ENCODE results near the gene PPIB.

PPIB gene

DNA sequence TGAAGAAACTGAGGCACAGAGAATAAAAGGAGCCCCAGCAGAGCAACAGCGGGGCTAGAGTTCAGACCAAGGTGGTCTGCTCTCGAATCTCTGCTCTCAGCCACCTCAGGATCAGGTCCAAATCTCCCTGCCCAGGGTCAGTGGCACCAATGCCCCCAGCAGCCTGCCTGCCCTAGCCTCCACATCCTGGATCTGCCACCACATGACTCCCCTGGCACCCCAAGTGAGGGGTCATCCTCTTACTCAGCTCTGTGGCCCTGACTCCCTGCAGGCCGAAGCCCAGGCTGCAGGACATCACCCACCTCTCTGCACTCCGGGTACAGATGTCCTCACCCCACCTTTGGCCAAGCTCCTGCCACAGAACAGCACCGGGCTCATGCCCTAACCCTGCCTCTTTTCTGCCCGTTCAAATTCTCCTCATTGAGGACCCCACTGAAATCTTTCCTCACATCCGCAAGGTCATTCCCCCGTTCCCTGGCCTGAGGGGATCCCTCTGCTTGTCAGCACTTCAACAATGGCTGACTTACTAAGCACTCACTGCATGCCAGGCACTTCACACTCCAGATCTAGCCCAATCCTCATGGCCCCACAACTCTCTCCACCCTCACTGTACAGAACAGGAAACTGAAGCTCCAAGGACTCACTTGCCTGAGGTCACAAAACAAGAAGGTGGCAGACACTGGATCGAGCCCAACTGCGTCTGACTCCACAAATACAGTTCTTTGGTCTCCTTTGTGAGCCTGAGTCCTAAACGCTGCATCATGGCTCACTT, 4.3 kb downstream of the PPIB start:
- no peak for DNase-seq (ENCODE audit: low read depth)

DNA sequence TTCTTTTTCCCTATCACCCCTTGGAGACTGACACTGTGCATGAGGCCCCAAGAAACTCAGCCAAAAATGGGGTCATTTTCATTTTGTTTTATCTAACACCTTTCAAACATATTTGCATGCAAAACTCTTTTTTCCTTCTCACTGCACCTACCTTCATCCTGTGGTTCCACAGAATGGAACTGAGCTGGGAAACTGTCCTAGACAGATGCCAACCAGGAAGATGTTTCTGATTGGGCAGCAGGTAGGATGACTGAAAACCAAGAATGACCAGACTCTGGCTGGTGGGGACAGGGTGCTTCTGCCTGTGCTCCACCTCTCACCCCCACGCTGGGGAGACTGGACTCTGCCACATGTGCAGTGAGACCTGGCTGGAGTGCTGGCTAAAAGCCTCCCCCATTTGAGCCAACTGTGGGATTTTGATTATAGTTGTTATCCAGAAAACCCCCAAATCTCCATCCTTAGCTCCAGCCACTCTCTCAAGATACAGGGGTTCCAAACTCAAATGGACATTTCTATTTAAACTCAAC, 5.2 kb downstream of the PPIB start:
- no peak for DNase-seq (ENCODE audit: low read depth)

DNA sequence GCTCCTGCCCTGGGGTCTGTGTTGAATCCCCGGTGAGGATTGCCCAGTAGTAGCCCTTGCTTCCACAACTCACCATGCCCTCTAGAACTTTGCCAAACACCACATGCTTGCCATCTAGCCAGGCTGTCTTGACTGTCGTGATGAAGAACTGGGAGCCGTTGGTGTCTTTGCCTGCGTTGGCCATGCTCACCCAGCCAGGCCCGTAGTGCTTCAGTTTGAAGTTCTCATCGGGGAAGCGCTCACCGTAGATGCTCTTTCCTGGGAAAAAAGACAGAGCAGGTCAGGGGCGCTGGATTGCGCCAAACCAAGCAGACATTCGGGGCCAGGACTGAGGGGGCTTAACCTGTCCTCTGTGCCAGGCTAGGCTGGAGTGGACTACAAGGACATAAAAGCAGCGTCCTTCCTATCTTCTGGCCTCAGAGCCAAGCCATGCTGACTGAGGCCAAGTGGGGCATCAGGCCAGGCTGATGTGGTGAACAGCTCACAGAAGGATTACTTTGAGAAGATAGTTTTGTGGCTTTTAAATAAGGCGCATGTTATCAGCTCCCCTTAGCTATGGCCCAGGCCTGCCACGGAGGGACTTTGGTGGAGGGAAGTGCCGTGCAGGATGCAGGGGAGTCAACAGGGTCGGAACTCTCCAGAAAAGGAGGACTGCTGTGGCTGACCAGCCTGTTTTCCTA, 6.0 kb downstream of the PPIB start:
- DNase-seq (ENCODE audit: low read depth), result no peak

DNA sequence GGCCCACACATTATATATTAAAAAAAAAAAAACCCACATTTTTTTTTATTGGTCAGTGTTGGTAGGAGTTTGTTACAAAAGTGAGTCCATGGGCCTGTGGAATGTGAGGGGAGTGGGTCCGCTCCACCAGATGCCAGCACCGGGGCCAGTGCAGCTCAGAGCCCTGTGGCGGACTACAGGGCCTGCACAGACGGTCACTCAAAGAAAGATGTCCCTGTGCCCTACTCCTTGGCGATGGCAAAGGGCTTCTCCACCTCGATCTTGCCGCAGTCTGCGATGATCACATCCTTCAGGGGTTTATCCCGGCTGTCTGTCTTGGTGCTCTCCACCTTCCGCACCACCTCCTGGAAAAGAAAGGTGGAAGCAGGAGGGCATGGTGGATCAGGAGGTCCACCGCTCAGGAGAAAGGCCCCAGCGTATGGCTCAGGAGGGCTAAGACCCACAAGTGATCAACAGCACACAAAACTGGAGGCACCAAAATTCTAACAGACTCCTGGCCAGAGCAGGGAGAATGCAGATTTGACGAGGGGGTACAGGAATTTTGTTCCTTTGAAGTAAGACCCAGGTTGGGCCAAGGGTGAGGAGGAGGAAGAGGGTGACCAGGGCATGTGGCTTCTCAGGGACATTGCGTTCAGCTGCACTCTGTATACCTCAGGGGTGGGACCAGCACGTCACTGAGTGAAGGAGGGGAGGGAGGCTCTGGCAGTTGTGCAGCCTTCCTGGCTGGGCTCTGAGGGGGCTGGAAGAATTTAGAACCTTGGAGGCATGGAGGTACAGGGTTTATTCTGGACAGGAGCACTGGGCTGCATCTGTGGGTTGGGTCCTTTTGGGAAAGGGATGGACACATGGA, 6.8 kb downstream of the PPIB start:
- DNase-seq (ENCODE audit: low read depth), result no peak

GRCh38 chr15:64153480-64154367, 9.1 kb downstream of the PPIB start:
- DNase-seq (ENCODE audit: low read depth), result peak; percentile 50

DNA sequence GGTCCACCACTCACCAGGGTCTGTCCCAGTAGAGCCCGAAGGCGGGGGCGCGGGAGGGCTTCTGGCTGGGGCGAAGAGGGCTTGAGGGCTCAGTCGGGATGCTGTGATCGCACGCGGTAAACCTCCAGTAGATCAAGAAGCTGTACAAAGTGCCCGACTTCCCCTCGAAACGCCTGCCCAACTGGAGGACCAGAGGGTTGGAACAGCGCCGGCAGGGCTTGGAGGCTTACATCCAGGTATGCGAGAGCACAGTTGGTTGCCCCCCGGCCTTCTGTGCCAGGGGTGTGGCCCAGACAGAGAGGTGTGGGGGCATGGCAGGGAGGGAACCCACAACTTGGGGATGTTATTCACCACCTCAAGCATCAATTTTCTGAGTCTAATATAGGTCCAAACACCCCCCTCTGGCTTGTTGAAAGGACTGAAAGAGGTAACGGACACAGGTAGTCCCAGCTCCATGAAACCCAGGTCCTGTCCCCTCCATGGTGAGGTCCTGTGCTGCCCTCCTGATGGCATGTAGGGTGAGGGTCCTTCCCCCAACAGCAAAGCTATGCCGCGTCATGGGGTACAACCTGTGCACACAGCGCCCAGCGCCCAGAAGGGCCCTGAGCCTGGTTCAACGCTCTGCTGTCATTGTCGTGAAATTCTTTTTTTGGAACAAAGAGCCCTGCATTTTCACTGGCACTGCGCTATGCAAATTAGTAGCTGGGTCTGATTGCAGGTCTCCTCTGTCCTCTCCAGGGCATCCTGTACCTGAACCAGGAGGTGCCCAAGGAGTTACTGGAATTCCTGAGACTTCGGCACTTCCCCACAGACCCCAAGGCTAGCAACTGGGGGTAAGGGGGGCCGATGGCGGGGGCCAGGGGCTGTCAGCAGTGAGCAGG, 10.1 kb downstream of the PPIB start:
- DNase-seq (ENCODE audit: low read depth), result no peak

- no peak for DNase-seq (ENCODE audit: low read depth)
Measured at GRCh38 chr15:64151727-64152506, 10.9 kb downstream of the PPIB start, which contains the start of gene SNX22. Gene SNX22, plus strand, starts transcription at chr15:64151731. Its CDS starts 45 bp downstream, at chr15:64151776.

GRCh38 chr15:64149893-64150578, 12.8 kb downstream of the PPIB start:
- no peak for DNase-seq (ENCODE audit: low read depth)

DNA sequence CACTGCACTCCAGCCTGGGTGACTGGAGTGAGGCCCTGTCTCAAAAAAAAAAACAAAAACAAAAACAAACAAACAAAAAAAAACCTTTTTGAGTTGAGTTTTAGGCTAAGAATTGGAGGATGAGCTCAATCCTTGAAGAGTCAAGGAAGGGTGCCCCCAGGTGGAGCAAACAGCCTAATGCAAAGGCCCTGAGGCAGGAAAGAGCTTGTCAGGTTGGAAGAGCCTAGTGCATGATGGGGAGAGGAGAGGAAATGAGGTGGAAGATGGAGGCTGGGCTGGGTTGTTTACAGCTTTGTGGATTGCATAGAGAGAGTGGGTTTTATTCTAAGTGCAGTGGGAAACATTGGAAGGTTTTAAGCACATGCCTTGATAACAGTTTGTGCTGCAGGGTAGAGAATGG, 13.4 kb downstream of the PPIB start:
- DNase-seq (ENCODE audit: low read depth), result no peak

GRCh38 chr15:64148581-64148980, 14.2 kb downstream of the PPIB start:
- DNase-seq (ENCODE audit: low read depth), result no peak

DNA sequence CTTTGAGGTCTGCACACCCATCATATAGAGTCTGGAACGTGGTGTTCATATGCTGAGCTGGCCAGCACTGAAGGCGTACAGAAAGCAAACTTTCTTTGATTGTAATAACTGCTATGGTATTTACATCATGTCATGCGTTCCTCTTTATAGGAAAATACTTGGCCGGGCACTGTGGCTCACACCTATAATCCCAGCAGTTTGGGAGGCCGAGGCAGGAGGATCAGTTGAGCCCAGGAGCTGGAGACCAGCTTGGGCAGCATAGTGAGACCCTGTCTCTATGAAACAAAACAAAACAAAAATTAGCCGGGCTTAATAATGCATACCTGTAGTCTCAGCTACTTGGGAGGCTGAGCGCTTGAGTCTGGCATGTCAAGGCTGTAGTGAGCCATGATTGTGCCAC, 14.7 kb downstream of the PPIB start:
- DNase-seq (ENCODE audit: low read depth), result no peak

- DNase-seq (ENCODE audit: low read depth), result no peak
Measured at GRCh38 chr15:64146885-64147681, 15.7 kb downstream of the PPIB start.

- DNase-seq (ENCODE audit: low read depth), result no peak
Measured at GRCh38 chr15:64146520-64146884, 16.3 kb downstream of the PPIB start.

GRCh38 chr15:64146041-64146440, 16.8 kb downstream of the PPIB start:
- DNase-seq (ENCODE audit: low read depth), result no peak

- no peak for DNase-seq (ENCODE audit: low read depth)
Measured at GRCh38 chr15:64144565-64145281, 18.1 kb downstream of the PPIB start.

- no peak for DNase-seq (ENCODE audit: low read depth)
Measured at GRCh38 chr15:64144192-64144564, 18.6 kb downstream of the PPIB start.

DNA sequence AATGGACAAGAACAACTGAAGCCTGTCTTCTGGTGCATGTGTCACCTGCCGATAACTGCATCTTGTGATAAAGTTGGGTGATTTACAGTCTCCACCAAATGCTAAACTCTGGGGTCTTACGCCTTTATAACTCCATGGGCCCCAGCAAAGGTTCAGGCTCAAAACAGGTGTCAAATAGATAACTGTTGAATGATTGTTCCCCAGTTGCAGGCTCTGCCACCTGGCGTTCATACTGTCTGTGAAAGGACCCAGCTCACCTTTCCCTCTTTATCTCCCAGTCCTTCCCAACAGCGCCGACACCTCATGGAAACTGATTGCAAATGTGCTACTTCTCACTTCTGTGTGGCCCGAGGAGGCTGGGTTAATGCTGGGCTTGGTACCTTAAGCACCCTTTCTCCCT, 19.5 kb downstream of the PPIB start:
- DNase-seq (ENCODE audit: low read depth), result no peak

Measured in stromal cell of bone marrow (primary cell).